ENCODE data around the gene HIPK2. TPM values are rescaled to one million over a fixed set of nuclear protein-coding genes. Genes with fewer than 3 reads are reported as not detected.

The HIPK2 gene
- total RNA-seq (ENCODE audit: low replicate concordance), result 16.6 and 28.8 TPM in 2 replicates

DNA sequence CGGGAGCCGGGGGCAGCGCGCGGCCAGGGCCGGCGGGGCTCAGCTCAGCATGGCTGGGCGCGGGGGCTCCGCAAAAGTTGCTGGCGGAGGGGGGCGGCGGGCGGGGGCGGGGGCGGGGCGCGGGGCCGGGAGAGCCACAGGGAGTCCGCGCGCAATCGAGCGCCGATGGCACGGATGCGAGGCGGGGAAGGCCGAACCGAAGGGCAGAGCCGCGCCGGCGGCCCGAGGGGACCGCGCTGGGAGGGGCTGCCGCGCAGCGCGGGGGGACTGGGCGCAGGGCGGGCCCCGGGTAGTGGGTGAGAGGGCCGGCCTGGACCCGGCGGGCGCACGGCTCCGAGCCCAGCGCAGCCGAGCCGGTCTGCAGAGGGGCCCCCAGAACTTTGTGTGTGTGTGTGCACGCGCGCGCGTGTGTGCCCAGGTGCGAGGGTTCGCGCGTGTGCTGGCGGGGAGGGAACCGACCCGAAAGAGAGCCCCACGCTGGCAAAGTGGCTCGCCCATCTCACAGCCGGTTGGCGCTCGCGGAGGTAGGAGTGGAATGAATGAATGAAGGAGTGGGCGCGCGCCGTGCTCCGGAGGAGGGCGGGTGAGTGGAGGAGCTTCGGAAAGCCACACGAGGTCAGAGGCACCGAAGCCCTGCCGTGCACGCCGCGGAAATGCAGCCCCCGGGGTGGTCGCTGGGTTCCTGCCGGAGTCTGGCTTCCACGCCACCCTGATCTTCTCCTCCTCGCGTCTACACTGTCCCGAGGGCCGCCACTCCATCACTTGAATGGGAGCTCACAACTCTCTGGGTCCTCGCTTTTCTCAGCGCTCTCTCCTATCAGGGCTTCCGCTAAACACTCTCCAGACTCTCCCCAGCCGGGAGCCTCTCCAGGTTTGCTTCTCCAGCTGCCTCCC lies at the start of gene HIPK2:
Gene HIPK2 (minus strand): TSS at position 51 of the 894 bp plus-strand sequence. CDS start 375 bp downstream, outside the sequence.
- peak; percentile 56 for DNase-seq (ENCODE audit: low read depth)
- peak within 1 kb of the TSS; percentile 86 for H3K4me3 ChIP-seq (ENCODE audit: low read depth, low read length)
- TF ChIP-seq CTCF (IDR thresholded peaks at IDR 0.05; ENCODE audit: insufficient read depth, low read length), result no peak

GRCh38 chr7:139827042-139827441 lies 49.2 kb upstream of the HIPK2 start:
- TF ChIP-seq CTCF (IDR thresholded peaks at IDR 0.05; ENCODE audit: insufficient read depth, low read length), result no peak
- no peak for DNase-seq (ENCODE audit: low read depth)
- no peak overlapping the region for H3K4me3 ChIP-seq (ENCODE audit: low read depth, low read length)

- DNase-seq (ENCODE audit: low read depth), result peak; percentile 48
- no peak for TF ChIP-seq CTCF (IDR thresholded peaks at IDR 0.05; ENCODE audit: insufficient read depth, low read length)
- no peak overlapping the region for H3K4me3 ChIP-seq (ENCODE audit: low read depth, low read length)
These were observed 48.0 kb upstream of the HIPK2 start for GRCh38 chr7:139825666-139826290.

DNA sequence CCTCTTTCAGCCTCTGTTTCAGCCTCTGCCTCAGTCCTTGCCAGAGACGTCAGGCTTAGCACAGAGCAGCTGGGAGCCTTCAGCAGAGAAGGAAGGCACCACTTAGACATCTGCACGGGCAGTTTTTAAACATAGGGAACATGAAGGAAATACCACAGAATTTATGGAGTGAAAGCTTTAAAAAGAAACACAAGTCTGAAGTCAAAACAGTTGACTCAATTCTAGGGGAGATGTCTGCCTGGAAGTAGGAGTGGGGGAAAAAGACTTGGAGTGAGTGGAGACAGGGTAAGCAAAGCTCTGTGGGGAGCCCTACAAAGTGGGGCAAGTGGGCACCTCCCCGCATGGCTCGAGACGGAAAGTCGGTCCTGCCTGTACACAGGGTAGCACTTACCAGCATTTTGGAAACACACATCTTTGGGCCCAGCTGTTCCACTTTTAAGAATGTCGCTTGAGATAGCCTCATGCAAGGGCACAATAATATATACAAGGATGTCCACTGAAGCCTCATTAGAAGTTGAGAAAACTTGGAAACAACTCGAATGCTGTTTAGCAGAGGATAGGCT lies 46.2 kb upstream of the HIPK2 start:
- no peak overlapping the region for H3K4me3 ChIP-seq (ENCODE audit: low read depth, low read length)
- TF ChIP-seq CTCF (IDR thresholded peaks at IDR 0.05; ENCODE audit: insufficient read depth, low read length), result no peak
- peak; percentile 56 for DNase-seq (ENCODE audit: low read depth)

- no peak for TF ChIP-seq CTCF (IDR thresholded peaks at IDR 0.05; ENCODE audit: insufficient read depth, low read length)
- no peak for DNase-seq (ENCODE audit: low read depth)
- no peak overlapping the region for H3K4me3 ChIP-seq (ENCODE audit: low read depth, low read length)
These were observed 45.1 kb upstream of the HIPK2 start for GRCh38 chr7:139822855-139823254.

GRCh38 chr7:139821349-139822105 lies 43.7 kb upstream of the HIPK2 start:
- DNase-seq (ENCODE audit: low read depth), result no peak
- H3K4me3 ChIP-seq (ENCODE audit: low read depth, low read length), result no peak overlapping the region
- TF ChIP-seq CTCF (IDR thresholded peaks at IDR 0.05; ENCODE audit: insufficient read depth, low read length), result no peak
